ENCODE results near the gene KCNG1.

DNA sequence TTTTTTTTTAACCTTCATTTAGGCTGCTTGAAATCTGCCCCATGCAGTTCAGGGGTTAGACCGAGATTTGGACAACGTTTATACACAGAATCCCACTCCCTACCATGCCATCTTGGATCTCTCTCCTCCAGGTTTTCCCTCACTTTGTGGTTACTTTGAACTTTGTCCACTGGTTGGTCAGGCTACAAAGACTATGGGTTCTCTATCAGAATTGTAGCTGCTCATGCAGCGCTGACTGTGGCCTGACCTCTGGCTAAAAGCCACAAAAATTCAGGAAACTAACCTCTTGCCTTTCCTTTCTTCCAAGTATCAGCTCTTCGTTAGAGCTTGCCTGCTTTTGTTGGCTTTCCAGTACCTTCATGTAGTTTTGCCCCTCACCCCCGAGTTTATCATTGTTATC, 44.9 kb upstream of the KCNG1 start:
- no peak for TF ChIP-seq CTCF (IDR thresholded peaks at IDR 0.05)
- TF ChIP-seq EZH2 (IDR thresholded peaks at IDR 0.05; ENCODE audit: borderline replicate concordance, insufficient read depth, low read depth, low read length, poor library complexity, severe bottlenecking) = no peak
